PC-3 (cell line): ENCODE data around the gene FLT1. TPM values are rescaled to one million over a fixed set of nuclear protein-coding genes. Genes with fewer than 3 reads are reported as not detected.

Experiments used
- ATAC-seq: fragments of 200-7000 bp; cut with Tn5 transposase; 2 replicates; pipeline ENCODE4 v1.9.1; 2020; ENCODE audit warnings: mild to moderate bottlenecking, moderate library complexity
- BruUV-seq: library from RNA; stranded (reverse); fragments of 400-500 nt; replicated peaks from 2 replicates; lab custom pipeline; 2021; lab: Mats Ljungman, UMichigan
- CTCF ChIA-PET: fragments of 300-600 bp; sonication (Branson Sonifier 250); formaldehyde crosslinking; loops from one replicate; lab custom pipeline; 2022; ENCODE audit warnings: antibody characterized with exemption; lab: Charles Lee
- POLR2A ChIA-PET: fragments of 300-600 bp; sonication (Branson Sonifier 250); formaldehyde crosslinking; loops from one replicate; lab custom pipeline; 2022; ENCODE audit warnings: antibody characterized with exemption; ENCODE audit not compliant: unreplicated experiment; lab: Charles Lee
- DNase-seq: peaks from one replicate; pipeline ENCODE4 v3.0.0-alpha.2; 2015
- H2AFZ ChIP-seq: fragments of 300-600 bp; sonication (generic); 2 replicates; pipeline ENCODE4 v1.6.0; 2016; ENCODE audit warnings: antibody characterized with exemption, low read length
- H3F3A ChIP-seq: fragments of 300-600 bp; sonication (generic); one replicate; pipeline ENCODE4 v1.6.0; 2017; ENCODE audit warnings: antibody characterized with exemption, low read length, control low read depth, mild to moderate bottlenecking; ENCODE audit not compliant: unreplicated experiment
- H3K27ac ChIP-seq: fragments of 300-600 bp; sonication (generic); 2 replicates; pipeline ENCODE4 v1.5.1; 2016; ENCODE audit warnings: mild to moderate bottlenecking, low read length
- H3K27me3 ChIP-seq: fragments of 300-600 bp; sonication (generic); 2 replicates; pipeline ENCODE4 v1.6.1; 2016; ENCODE audit warnings: low read length, mixed read lengths
- H3K36me3 ChIP-seq: fragments of 300-600 bp; sonication (generic); 2 replicates; pipeline ENCODE4 v1.6.1; 2016; ENCODE audit warnings: low read depth, mixed run types, low read length, mixed read lengths
- H3K4me1 ChIP-seq: fragments of 300-600 bp; sonication (generic); 2 replicates; pipeline ENCODE4 v1.5.1; 2016; ENCODE audit warnings: low read length; ENCODE audit not compliant: insufficient read depth
- H3K4me2 ChIP-seq: fragments of 300-600 bp; sonication (generic); 2 replicates; pipeline ENCODE4 v1.6.0; 2016; ENCODE audit warnings: low read length
- H3K4me3 ChIP-seq: fragments of 300-600 bp; sonication (generic); 2 replicates; pipeline ENCODE4 v1.5.1; 2016; ENCODE audit warnings: mild to moderate bottlenecking, low read length, mixed read lengths
- H3K79me2 ChIP-seq: fragments of 300-600 bp; sonication (generic); 2 replicates; pipeline ENCODE4 v1.6.1; 2017; ENCODE audit warnings: low read length, mixed read lengths
- H3K9ac ChIP-seq: fragments of 300-600 bp; sonication (generic); 2 replicates; pipeline ENCODE4 v1.6.0; 2016; ENCODE audit warnings: mild to moderate bottlenecking, low read length
- H3K9me2 ChIP-seq: fragments of 300-600 bp; sonication (generic); replicated peaks from 2 replicates; pipeline ENCODE4 v1.6.1; 2016; ENCODE audit warnings: mixed run types, low read length, mixed read lengths
- H3K9me3 ChIP-seq: fragments of 300-600 bp; sonication (generic); 2 replicates; pipeline ENCODE4 v1.6.1; 2016; ENCODE audit warnings: low read length, mixed read lengths
- H4K20me1 ChIP-seq: fragments of 300-600 bp; sonication (generic); 2 replicates; pipeline ENCODE4 v1.6.1; 2016; ENCODE audit warnings: low read length, mixed read lengths
- EZH2 ChIP-seq: fragments of 300-600 bp; sonication (generic); IDR thresholded peaks from one replicate; pipeline ENCODE4 v1.6.1; 2017; ENCODE audit warnings: antibody characterized with exemption, mild to moderate bottlenecking, low read length; ENCODE audit not compliant: unreplicated experiment
- EZH2phosphoT487 ChIP-seq: fragments of 300-600 bp; sonication (generic); IDR thresholded peaks from 2 replicates; pipeline ENCODE4 v1.6.1; 2018; ENCODE audit warnings: mild to moderate bottlenecking, antibody characterized with exemption, low read length, borderline replicate concordance
- intact Hi-C: fragments of 100-400 bp; cut with micrococcal nuclease; formaldehyde crosslinking; loops from 2 replicates; pipeline ENCODE4 v1.9.0; 2023
- total RNA-seq: library from RNA; depleted of rRNA; stranded (reverse); fragments of >200 nt; gene quantifications from 2 replicates; pipeline ENCODE4 v1.2.3, GENCODE V29; 2014
- TF ChIP-seq, protein P1 (sequence below): fragments of 300-600 bp; sonication (generic); conservative IDR thresholded peaks from 2 replicates; pipeline ENCODE4 v1.5.1; 2017; ENCODE audit warnings: antibody characterized with exemption, low read depth, mild to moderate bottlenecking, low read length

Gene FLT1
- total RNA-seq, 1 experiment from 2014 or later: 1.2 TPM

DNA sequence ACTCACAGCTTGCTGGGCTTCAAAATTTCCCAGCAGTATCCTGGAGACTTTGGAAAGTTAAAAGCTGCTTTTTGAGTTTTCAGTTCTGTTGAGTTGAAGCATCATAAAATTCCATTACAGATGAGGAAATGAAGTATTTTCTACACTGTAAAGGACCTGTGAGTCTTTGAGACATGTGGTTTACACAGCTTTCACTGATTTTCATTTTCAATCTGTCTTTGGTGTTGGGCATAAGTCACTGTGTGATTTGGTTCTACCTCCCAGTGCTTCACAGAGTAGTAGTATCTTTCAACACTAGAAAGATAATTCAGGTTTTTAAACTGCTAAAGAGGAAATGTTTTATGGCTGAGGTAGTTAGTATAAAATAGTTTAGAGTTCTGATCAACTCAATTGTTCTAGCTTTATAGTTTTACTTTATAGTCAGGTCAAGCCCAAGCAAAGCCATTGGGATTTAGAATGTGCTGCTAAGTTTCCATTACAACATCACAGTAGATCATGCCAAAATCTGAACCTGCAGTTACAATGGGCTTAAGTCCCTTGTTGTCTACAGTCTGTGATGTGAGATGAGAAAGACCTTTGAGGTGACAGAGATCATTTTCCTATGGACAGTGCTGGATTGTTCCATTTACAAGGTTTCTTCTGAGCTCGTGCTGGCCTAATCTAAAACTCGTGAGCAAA lies 161.6 kb downstream of the FLT1 start:
- no peak overlapping the region for H3K27ac ChIP-seq
- no peaks in the 10 kb centered on the region for H3K9me3 ChIP-seq
- CTCF ChIA-PET: no interaction called here
- intact Hi-C loops: no loop called here
- ATAC-seq (no peak), DNase-seq (no peak)
- no peak for TF ChIP-seq EZH2phosphoT487
- no peak for TF ChIP-seq EZH2
- TF ChIP-seq, protein P1, sequence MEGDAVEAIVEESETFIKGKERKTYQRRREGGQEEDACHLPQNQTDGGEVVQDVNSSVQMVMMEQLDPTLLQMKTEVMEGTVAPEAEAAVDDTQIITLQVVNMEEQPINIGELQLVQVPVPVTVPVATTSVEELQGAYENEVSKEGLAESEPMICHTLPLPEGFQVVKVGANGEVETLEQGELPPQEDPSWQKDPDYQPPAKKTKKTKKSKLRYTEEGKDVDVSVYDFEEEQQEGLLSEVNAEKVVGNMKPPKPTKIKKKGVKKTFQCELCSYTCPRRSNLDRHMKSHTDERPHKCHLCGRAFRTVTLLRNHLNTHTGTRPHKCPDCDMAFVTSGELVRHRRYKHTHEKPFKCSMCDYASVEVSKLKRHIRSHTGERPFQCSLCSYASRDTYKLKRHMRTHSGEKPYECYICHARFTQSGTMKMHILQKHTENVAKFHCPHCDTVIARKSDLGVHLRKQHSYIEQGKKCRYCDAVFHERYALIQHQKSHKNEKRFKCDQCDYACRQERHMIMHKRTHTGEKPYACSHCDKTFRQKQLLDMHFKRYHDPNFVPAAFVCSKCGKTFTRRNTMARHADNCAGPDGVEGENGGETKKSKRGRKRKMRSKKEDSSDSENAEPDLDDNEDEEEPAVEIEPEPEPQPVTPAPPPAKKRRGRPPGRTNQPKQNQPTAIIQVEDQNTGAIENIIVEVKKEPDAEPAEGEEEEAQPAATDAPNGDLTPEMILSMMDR: no peak
- H2AFZ ChIP-seq: no peak overlapping the region
- H3K9me2 ChIP-seq: no peaks in the 10 kb centered on the region
- H3K9ac ChIP-seq: no peak overlapping the region
- H3K36me3 ChIP-seq: no peaks in the 10 kb centered on the region
- no peaks in the 10 kb centered on the region for H3F3A ChIP-seq
- no peak overlapping the region for H3K4me2 ChIP-seq
- no peaks in the 10 kb centered on the region for H3K79me2 ChIP-seq
- peaks cover 7% of the 10 kb centered on the region; the same call in 1 of the 2 replicates for H3K27me3 ChIP-seq
- no TSS peak for BruUV-seq
- H3K4me3 ChIP-seq: no peak overlapping the region
- peaks cover 11% of the 10 kb centered on the region; the same call in 1 of the 2 replicates for H3K4me1 ChIP-seq
- H4K20me1 ChIP-seq: no peaks in the 10 kb centered on the region
- POLR2A ChIA-PET: interaction anchor here (0.5 kb wide), 1 partner anchor 325 kb away, joined by 4 read pairs; the partner anchor contains the start of gene POMP

DNA sequence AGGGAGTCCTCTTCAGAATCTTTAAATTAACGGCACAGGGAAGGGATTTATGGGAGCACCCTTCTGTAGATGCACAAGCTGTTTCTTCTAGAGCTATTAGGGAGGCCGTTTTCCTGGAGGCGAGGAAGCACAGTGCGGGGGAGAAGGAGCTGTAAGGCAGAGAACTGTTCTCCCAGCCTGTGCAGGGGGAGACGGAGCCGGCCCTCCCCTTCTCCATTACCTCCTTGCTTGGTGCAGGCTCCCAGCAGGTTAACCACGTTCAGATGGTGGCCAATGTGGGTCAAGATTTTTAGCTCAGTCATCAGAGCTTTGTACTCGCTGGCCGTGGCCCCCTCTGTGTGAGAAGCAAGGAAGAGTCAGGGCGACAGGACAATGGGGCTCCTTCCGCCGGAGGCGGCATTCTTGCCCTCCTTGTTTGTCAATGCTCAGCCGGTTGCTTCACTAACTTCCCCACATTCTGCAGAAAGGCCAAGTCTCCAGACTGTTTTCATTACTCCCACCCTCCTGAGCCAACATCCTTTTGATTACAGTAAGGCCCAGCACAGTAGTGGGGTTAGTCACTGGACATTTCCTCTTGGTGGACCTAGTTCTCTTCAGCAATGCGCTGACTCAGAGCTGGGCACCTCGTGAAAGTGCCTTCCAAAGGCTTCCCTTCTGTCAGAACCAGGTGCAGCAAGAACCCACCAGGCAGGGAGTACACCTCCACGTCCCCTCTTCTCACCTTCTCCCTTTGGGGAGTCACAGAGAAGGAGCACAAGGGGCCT lies 165.4 kb downstream of the FLT1 start:
- no peaks in the 10 kb centered on the region for H3K79me2 ChIP-seq
- H4K20me1 ChIP-seq: no peaks in the 10 kb centered on the region
- H3F3A ChIP-seq: no peaks in the 10 kb centered on the region
- H3K4me3 ChIP-seq: no peak overlapping the region
- TF ChIP-seq EZH2phosphoT487 (no peak), EZH2 (no peak)
- TF ChIP-seq, protein P1: no peak
- H3K9ac ChIP-seq: no peak overlapping the region
- no peak overlapping the region for H2AFZ ChIP-seq
- no peaks in the 10 kb centered on the region for H3K9me2 ChIP-seq
- peak; percentile 19 for DNase-seq
- H3K36me3 ChIP-seq: no peaks in the 10 kb centered on the region
- no peak for ATAC-seq
- intact Hi-C loops: no loop called here
- POLR2A ChIA-PET: no interaction called here
- H3K27ac ChIP-seq: no peak overlapping the region
- no peak overlapping the region for H3K4me2 ChIP-seq
- H3K27me3 ChIP-seq: peaks cover under 1% of the 10 kb centered on the region; the same call in 1 of the 2 replicates
- CTCF ChIA-PET: no interaction called here
- no TSS peak for BruUV-seq
- no peaks in the 10 kb centered on the region for H3K9me3 ChIP-seq
- H3K4me1 ChIP-seq: no peaks in the 10 kb centered on the region

- ATAC-seq (no peak), DNase-seq (no peak)
- Histone ChIP-seq H3K4me1 (no peaks in the 10 kb centered on the region), H2AFZ (no peak overlapping the region), H3K9me3 (no peaks in the 10 kb centered on the region), H3K27ac (no peak overlapping the region), H3K27me3 (no peaks in the 10 kb centered on the region; the same call in 1 of the 2 replicates), H3K79me2 (no peaks in the 10 kb centered on the region), H3K4me2 (no peak overlapping the region), H4K20me1 (no peaks in the 10 kb centered on the region), H3K4me3 (no peak overlapping the region), H3K9me2 (no peaks in the 10 kb centered on the region), H3K36me3 (no peaks in the 10 kb centered on the region), H3F3A (no peaks in the 10 kb centered on the region), H3K9ac (no peak overlapping the region)
- intact Hi-C loops: no loop called here
- POLR2A ChIA-PET: no interaction called here
- no peak for TF ChIP-seq EZH2
- TF ChIP-seq, protein P1: no peak
- no peak for TF ChIP-seq EZH2phosphoT487
- BruUV-seq: no TSS peak
- CTCF ChIA-PET: no interaction called here
These were observed 166.7 kb downstream of the FLT1 start for GRCh38 chr13:28328271-28328607.
